ENCODE measurements around the gene C11orf97.

The C11orf97 gene

DNA sequence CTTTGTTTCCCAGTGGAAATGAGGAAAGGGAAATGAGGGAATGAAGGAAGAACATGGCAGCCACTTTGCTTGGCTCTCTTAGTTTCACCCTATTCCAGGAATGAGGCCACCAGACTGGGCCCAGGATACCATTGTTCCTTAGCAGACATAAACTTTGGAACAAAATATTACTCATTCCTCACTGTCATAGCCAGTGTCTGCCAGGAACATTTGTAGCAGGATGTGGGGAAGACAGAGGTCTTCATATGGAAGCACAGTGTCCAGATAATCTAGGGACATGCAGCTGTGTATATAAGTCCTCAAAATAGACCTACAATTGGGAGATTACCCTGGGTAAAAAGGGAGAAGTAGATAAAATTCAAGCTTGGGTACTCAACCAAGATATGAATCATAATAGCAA is 16.3 kb downstream of the C11orf97 start:
- no peaks in the 10 kb centered on the region for H3F3A ChIP-seq (ENCODE audit: control insufficient read depth, insufficient read depth)
- no peak overlapping the region for H3K27ac ChIP-seq (ENCODE audit: low read depth, low read length)
- no peaks in the 10 kb centered on the region for H3K9me2 ChIP-seq (replicated peaks; ENCODE audit: control insufficient read depth, low read length)
- no peak overlapping the region for H3K4me3 ChIP-seq (ENCODE audit: low read length)
- peaks cover 3% of the 10 kb centered on the region for H3K27me3 ChIP-seq (ENCODE audit: control insufficient read depth, low read length)
- H3K79me2 ChIP-seq (ENCODE audit: control insufficient read depth, low read length), result no peaks in the 10 kb centered on the region
- no peaks in the 10 kb centered on the region for H3K9me3 ChIP-seq (ENCODE audit: control insufficient read depth, insufficient read depth, low read length)
- no peaks in the 10 kb centered on the region for H3K4me1 ChIP-seq (ENCODE audit: control insufficient read depth, low read length)
- no peaks in the 10 kb centered on the region for H4K20me1 ChIP-seq (ENCODE audit: control insufficient read depth, insufficient read depth, low read depth, low read length)
- TF ChIP-seq EZH2phosphoT487 (IDR thresholded peaks at IDR 0.05; ENCODE audit: borderline replicate concordance, low read length), result no peak
- TF ChIP-seq, protein P1, sequence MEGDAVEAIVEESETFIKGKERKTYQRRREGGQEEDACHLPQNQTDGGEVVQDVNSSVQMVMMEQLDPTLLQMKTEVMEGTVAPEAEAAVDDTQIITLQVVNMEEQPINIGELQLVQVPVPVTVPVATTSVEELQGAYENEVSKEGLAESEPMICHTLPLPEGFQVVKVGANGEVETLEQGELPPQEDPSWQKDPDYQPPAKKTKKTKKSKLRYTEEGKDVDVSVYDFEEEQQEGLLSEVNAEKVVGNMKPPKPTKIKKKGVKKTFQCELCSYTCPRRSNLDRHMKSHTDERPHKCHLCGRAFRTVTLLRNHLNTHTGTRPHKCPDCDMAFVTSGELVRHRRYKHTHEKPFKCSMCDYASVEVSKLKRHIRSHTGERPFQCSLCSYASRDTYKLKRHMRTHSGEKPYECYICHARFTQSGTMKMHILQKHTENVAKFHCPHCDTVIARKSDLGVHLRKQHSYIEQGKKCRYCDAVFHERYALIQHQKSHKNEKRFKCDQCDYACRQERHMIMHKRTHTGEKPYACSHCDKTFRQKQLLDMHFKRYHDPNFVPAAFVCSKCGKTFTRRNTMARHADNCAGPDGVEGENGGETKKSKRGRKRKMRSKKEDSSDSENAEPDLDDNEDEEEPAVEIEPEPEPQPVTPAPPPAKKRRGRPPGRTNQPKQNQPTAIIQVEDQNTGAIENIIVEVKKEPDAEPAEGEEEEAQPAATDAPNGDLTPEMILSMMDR (IDR thresholded peaks at IDR 0.05; ENCODE audit: low read depth, low read length, poor library complexity, severe bottlenecking), result no peak
- H3K36me3 ChIP-seq (ENCODE audit: control insufficient read depth, low read length), result no peaks in the 10 kb centered on the region
- H3K4me2 ChIP-seq (ENCODE audit: low read length), result no peak overlapping the region

DNA sequence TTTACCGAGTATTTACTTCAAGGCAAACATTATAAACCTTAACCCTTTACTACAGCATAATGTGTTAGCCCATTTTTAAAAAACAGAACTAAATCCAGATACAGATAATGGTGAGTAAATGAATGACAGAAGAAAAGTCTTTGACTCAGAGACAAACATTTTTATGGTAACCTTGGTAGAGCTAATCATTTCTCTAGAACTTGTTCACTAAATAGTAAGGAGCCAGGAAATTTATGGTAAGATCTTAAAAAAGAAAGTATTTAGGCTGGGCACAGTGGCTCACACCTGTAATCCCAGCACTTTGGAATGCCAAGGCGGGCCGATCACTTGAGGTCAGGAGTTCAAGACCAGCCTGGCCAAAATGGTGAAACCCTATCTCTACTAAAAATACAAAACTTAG is 19.9 kb downstream of the C11orf97 start:
- Histone ChIP-seq H3K27ac (ENCODE audit: low read depth, low read length) (no peak overlapping the region), H3F3A (ENCODE audit: control insufficient read depth, insufficient read depth) (no peaks in the 10 kb centered on the region), H3K4me2 (ENCODE audit: low read length) (no peak overlapping the region), H3K27me3 (ENCODE audit: control insufficient read depth, low read length) (peaks cover 8% of the 10 kb centered on the region; the same call in 1 of the 2 replicates), H3K9me2 (replicated peaks; ENCODE audit: control insufficient read depth, low read length) (no peaks in the 10 kb centered on the region), H3K9me3 (ENCODE audit: control insufficient read depth, insufficient read depth, low read length) (no peaks in the 10 kb centered on the region), H4K20me1 (ENCODE audit: control insufficient read depth, insufficient read depth, low read depth, low read length) (no peaks in the 10 kb centered on the region), H3K4me3 (ENCODE audit: low read length) (no peak overlapping the region), H3K79me2 (ENCODE audit: control insufficient read depth, low read length) (no peaks in the 10 kb centered on the region), H3K4me1 (ENCODE audit: control insufficient read depth, low read length) (no peaks in the 10 kb centered on the region), H3K36me3 (ENCODE audit: control insufficient read depth, low read length) (no peaks in the 10 kb centered on the region)
- TF ChIP-seq, protein P1 (IDR thresholded peaks at IDR 0.05; ENCODE audit: low read depth, low read length, poor library complexity, severe bottlenecking), result no peak
- TF ChIP-seq EZH2phosphoT487 (IDR thresholded peaks at IDR 0.05; ENCODE audit: borderline replicate concordance, low read length), result no peak

DNA sequence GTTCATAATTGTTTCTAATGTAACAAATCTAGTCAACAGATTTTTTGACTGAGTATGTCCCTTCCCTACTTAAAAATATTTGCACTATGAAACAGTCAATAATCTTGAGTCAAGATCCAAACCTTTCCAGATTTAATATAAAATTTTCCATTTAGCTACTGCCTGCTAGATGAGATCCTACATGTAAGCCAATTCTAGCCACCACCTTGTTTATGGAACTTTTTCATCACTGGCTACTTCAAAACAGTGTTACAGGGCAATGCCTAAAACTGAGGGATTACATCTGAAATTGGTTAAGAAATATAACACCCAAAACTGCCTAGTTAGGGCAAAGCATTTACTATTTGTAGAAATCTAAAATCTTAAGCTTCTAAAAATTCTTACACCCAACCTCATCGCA is 20.9 kb downstream of the C11orf97 start:
- no peak overlapping the region for H3K4me3 ChIP-seq (ENCODE audit: low read length)
- no peak overlapping the region for H3K27ac ChIP-seq (ENCODE audit: low read depth, low read length)
- no peaks in the 10 kb centered on the region for H4K20me1 ChIP-seq (ENCODE audit: control insufficient read depth, insufficient read depth, low read depth, low read length)
- H3K4me1 ChIP-seq (ENCODE audit: control insufficient read depth, low read length), result no peaks in the 10 kb centered on the region
- no peaks in the 10 kb centered on the region for H3K9me3 ChIP-seq (ENCODE audit: control insufficient read depth, insufficient read depth, low read length)
- H3K79me2 ChIP-seq (ENCODE audit: control insufficient read depth, low read length), result no peaks in the 10 kb centered on the region
- no peak for TF ChIP-seq EZH2phosphoT487 (IDR thresholded peaks at IDR 0.05; ENCODE audit: borderline replicate concordance, low read length)
- TF ChIP-seq, protein P1 (IDR thresholded peaks at IDR 0.05; ENCODE audit: low read depth, low read length, poor library complexity, severe bottlenecking), result no peak
- H3K36me3 ChIP-seq (ENCODE audit: control insufficient read depth, low read length), result no peaks in the 10 kb centered on the region
- H3K27me3 ChIP-seq (ENCODE audit: control insufficient read depth, low read length), result peaks cover 6% of the 10 kb centered on the region; the same call in 1 of the 2 replicates
- H3F3A ChIP-seq (ENCODE audit: control insufficient read depth, insufficient read depth), result no peaks in the 10 kb centered on the region
- H3K9me2 ChIP-seq (replicated peaks; ENCODE audit: control insufficient read depth, low read length), result no peaks in the 10 kb centered on the region
- H3K4me2 ChIP-seq (ENCODE audit: low read length), result no peak overlapping the region
